ENCODE measurements around the gene ZCCHC17. TPM values are rescaled to one million over a fixed set of nuclear protein-coding genes. Genes with fewer than 3 reads are reported as not detected.
"Not testable (repeated sequence)": the region's sequence is repeated elsewhere in the genome, so short reads cannot be mapped to it uniquely, and the experiment has no call there.

The ZCCHC17 gene
- total RNA-seq, 4 donors from 2014 or later: 23.3 to 36.8 (median 25.0) TPM

- no peak for DNase-seq
- no peaks in the 10 kb centered on the region for H3K4me1 ChIP-seq
- no peaks in the 10 kb centered on the region for H3K27me3 ChIP-seq
- H3K36me3 ChIP-seq: no peaks in the 10 kb centered on the region
- H3K27ac ChIP-seq: no peak overlapping the region
- H3K9me3 ChIP-seq: no peaks in the 10 kb centered on the region
- H3K4me3 ChIP-seq: no peak overlapping the region
- TF ChIP-seq CTCF (IDR thresholded peaks at IDR 0.05): no peak
- no peak for TF ChIP-seq POLR2A (IDR thresholded peaks at IDR 0.05)
- intact Hi-C loops (cut with DNase I; ENCODE audit: low total_unique reads): no loop called here
Observed at GRCh38 chr1:31381394-31382294, 84.8 kb downstream of the ZCCHC17 start.

DNA sequence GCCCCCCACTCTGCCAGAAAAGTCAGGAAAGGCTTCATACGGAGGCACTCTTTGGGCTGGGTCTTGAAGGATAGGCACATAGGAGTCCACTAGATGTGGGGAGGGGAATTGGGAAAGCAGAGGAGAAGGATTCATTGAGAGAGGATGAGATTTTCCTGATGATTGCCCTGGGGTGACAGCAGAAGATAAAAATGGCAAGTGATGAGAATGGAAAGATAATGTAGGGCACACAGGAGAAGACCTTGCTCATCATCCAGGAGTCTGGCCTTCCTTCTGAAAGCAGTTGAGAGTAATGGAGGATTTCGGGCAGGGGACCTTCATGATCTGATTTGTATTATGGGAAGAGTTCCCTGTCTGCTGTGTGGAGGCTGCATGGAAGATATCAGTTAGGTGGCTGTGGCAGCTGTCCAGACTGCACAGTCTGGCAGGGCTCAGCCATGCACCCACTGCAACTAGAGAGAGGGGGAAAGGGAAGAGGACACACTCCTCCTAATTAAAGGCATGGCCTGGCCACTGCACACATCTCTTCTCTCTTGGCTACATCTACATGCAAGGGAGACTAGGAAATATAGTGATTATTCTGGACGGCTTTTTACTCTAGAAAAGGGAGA is 85.7 kb downstream of the ZCCHC17 start:
- Histone ChIP-seq H3K27me3 (no peaks in the 10 kb centered on the region), H3K36me3 (no peaks in the 10 kb centered on the region), H3K4me3 (no peak overlapping the region), H3K9me3 (no peaks in the 10 kb centered on the region), H3K27ac (no peak overlapping the region), H3K4me1 (no peaks in the 10 kb centered on the region)
- DNase-seq: no peak
- TF ChIP-seq POLR2A (IDR thresholded peaks at IDR 0.05): no peak
- TF ChIP-seq CTCF (IDR thresholded peaks at IDR 0.05): no peak
- intact Hi-C loops (cut with DNase I; ENCODE audit: low total_unique reads): no loop called here

DNA sequence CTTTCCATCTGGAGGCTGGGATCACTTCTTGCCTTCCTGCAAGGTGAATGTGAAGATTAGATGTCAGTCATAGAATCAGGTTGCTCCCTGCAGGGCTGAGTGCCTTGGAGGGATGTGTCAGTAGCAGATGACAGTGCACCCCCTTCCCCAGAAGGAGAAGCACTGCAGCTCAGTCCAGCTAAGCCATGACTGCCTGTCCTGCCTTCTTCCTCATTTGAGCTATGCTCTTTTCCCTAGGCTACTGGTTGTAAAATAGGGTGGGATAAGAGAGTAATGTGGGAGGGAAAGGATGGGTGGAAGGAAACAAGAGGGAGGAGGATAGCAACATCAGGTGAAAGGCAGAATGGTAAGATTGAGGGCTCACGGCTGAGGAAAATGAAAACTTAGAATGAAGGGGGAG is 87.1 kb downstream of the ZCCHC17 start:
- no peak for DNase-seq
- H3K36me3 ChIP-seq: no peaks in the 10 kb centered on the region

DNA sequence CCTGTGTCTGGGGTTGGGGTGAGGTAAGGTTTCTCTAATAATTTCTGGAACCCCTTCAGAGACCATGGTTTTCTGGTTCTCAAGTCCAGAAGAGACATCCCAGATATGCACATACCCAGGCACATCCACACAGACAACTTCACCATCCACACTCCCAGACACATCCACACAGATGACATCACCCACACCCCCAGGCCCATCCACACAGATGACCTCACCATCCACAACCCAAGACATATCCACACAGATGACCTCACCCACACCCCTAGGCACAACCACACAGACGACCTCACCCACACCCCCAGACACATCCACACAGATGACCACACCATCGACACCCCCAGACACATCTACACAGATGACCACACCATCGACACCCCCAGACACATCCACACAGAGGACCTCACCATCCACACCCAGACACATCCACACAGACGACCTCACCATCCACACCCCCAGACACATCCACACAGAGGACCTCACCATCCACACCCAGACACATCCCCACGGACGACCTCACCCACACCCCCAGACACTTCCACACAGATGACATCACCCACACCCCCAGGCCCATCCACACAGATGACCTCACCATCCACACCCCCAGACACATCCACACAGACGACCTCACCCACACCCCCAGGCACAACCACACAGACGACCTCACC is 89.9 kb downstream of the ZCCHC17 start:
- DNase-seq; H3K36me3 ChIP-seq; H3K9me3 ChIP-seq; intact Hi-C loops (cut with DNase I; ENCODE audit: low total_unique reads); H3K27me3 ChIP-seq; H3K4me1 ChIP-seq; H3K4me3 ChIP-seq; H3K27ac ChIP-seq: not testable (repeated sequence)

More for the DNA sequence above, 87.1 kb downstream of the ZCCHC17 start:
- Histone ChIP-seq H3K4me3 (no peak overlapping the region), H3K27me3 (no peaks in the 10 kb centered on the region), H3K9me3 (no peaks in the 10 kb centered on the region), H3K4me1 (no peaks in the 10 kb centered on the region), H3K27ac (no peak overlapping the region)
- TF ChIP-seq CTCF (IDR thresholded peaks at IDR 0.05) (no peak), POLR2A (IDR thresholded peaks at IDR 0.05) (no peak)
- intact Hi-C loops (cut with DNase I; ENCODE audit: low total_unique reads): no loop called here

DNA sequence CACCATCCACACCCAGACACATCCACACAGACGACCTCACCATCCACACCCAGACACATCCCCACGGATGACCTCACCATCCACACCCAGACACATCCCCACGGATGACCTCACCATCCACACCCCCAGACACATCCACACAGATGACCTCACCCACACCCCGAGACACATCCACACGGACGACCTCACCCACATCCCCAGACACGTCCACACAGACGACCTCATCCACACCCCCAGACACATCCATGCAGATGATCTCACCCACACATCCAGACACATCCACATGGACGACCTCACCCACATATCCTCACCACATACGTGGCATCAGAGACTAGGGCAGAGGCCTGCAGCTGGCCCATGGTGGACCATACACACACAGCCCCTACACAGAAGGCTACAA is 90.8 kb downstream of the ZCCHC17 start:
- intact Hi-C loops (cut with DNase I; ENCODE audit: low total_unique reads): no loop called here
- no peaks in the 10 kb centered on the region for H3K27me3 ChIP-seq
- no peak overlapping the region for H3K4me3 ChIP-seq
- H3K36me3 ChIP-seq: no peaks in the 10 kb centered on the region
- H3K27ac ChIP-seq: no peak overlapping the region
- no peak for TF ChIP-seq POLR2A (IDR thresholded peaks at IDR 0.05)
- no peak for TF ChIP-seq CTCF (IDR thresholded peaks at IDR 0.05)
- H3K4me1 ChIP-seq: no peaks in the 10 kb centered on the region
- H3K9me3 ChIP-seq: no peaks in the 10 kb centered on the region
- no peak for DNase-seq
